Urothelium cell line (cell line): ENCODE data around the gene DGCR8.
A peak's percentile ranks its signal among the peaks of the same experiment; 100 is the strongest.

Source experiments
- DNase-seq: peaks from one replicate; pipeline ENCODE4 v3.0.0; 2011; ENCODE audit warnings: low spot score, mixed read lengths
- FAIRE-seq: peaks from 2 replicates; lab custom pipeline; 2011; peaks lifted over from hg19 to GRCh38; lab: Jason Lieb, UNC

DGCR8 gene

GRCh38 chr22:20107951-20108756 lies 28.1 kb downstream of the DGCR8 start:
- peak; percentile 63 for FAIRE-seq
- no peak for DNase-seq

GRCh38 chr22:20108757-20109230 lies 28.8 kb downstream of the DGCR8 start:
- FAIRE-seq (peak; percentile 78), DNase-seq (no peak)

GRCh38 chr22:20109411-20110358 lies 29.6 kb downstream of the DGCR8 start:
- no peak for FAIRE-seq

GRCh38 chr22:20110359-20110985 lies 30.4 kb downstream of the DGCR8 start:
- DNase-seq = no peak
- FAIRE-seq = no peak

More at GRCh38 chr22:20109411-20110358, 29.6 kb downstream of the DGCR8 start:
- no peak for DNase-seq

- peak; percentile 27 for FAIRE-seq
- DNase-seq = peak; percentile 74
Measured at GRCh38 chr22:20111045-20111688, 31.1 kb downstream of the DGCR8 start.

GRCh38 chr22:20111689-20112622 lies 31.9 kb downstream of the DGCR8 start:
- FAIRE-seq (peak; percentile 40), DNase-seq (no peak)

GRCh38 chr22:20112623-20113511 lies 32.8 kb downstream of the DGCR8 start:
- peak; percentile 62 for FAIRE-seq

GRCh38 chr22:20113551-20114310 lies 33.7 kb downstream of the DGCR8 start:
- peak; percentile 32 for FAIRE-seq
- no peak for DNase-seq

More at GRCh38 chr22:20112623-20113511, 32.8 kb downstream of the DGCR8 start:
- no peak for DNase-seq

GRCh38 chr22:20114506-20115475 lies 34.8 kb downstream of the DGCR8 start:
- no peak for DNase-seq
- FAIRE-seq = no peak

GRCh38 chr22:20115691-20116375 lies 35.8 kb downstream of the DGCR8 start, which contains the start of gene RANBP1:
RANBP1 (plus strand) TSS chr22:20116104; CDS start chr22:20116185, 81 bp downstream.
- FAIRE-seq (peak; percentile 20), DNase-seq (no peak)

- DNase-seq (no peak), FAIRE-seq (no peak)
Measured at GRCh38 chr22:20116376-20116950, 36.4 kb downstream of the DGCR8 start.

- FAIRE-seq = peak; percentile 98
Measured at GRCh38 chr22:20116951-20117632, 37.1 kb downstream of the DGCR8 start, which contains the start of gene TRMT2A. TRMT2A (minus strand) TSS chr22:20117226; CDS start chr22:20116906, 320 bp downstream.

GRCh38 chr22:20117633-20118299 lies 37.7 kb downstream of the DGCR8 start:
- DNase-seq (peak; percentile 43), FAIRE-seq (no peak)

More at GRCh38 chr22:20116951-20117632, 37.1 kb downstream of the DGCR8 start, which contains the start of gene TRMT2A:
- DNase-seq = peak; percentile 100
